Stimulated activated naive B cell treated with anti-CD40 and anti-IgM and Interleukin-4, amounts not matched to agents 10 μg/mL and 1 μg/mL and 100 μg/mL, for 72 hours (primary cell): ENCODE results near the gene ETF1.
"Not testable (repeated sequence)": the region's sequence is repeated elsewhere in the genome, so short reads cannot be mapped to it uniquely, and the experiment has no call there.

Experiments
- ATAC-seq, 2 donors: fragments of 150-1000 bp; cut with Tn5 transposase; replicated peaks; 2 replicates each; pipeline ENCODE4 v1.10.0; 2021; ENCODE audit warnings: moderate library complexity in 1 of 2
- DNase-seq: peaks from one replicate; pipeline ENCODE4 v3.0.0; 2021
- H3K27ac Mint-ChIP-seq: one replicate; pipeline ENCODE4 v1.8.0; 2022; ENCODE audit warnings: mild to moderate bottlenecking, mixed read lengths
- H3K27me3 Mint-ChIP-seq, 2 donors: one replicate each; pipeline ENCODE4 v1.8.0; 2022; ENCODE audit warnings: mixed read lengths in 2 of 2
- H3K36me3 Mint-ChIP-seq, 2 donors: one replicate each; pipeline ENCODE4 v1.8.0; 2022; ENCODE audit warnings: mixed read lengths in 2 of 2, mild to moderate bottlenecking in 1 of 2
- H3K4me1 Mint-ChIP-seq, 2 donors: one replicate each; pipeline ENCODE4 v1.8.0; 2022; ENCODE audit warnings: mixed read lengths in 2 of 2, mild to moderate bottlenecking in 1 of 2
- H3K4me3 Mint-ChIP-seq, 2 donors: one replicate each; pipeline ENCODE4 v1.8.0; 2022; ENCODE audit warnings: mild to moderate bottlenecking in 2 of 2, mixed read lengths in 2 of 2, moderate library complexity in 1 of 2
- H3K9me3 Mint-ChIP-seq, 2 donors: one replicate each; pipeline ENCODE4 v1.8.0; 2022; ENCODE audit warnings: mixed read lengths in 2 of 2, mild to moderate bottlenecking in 1 of 2

ETF1 gene

GRCh38 chr5:138528744-138529469 is 14.1 kb downstream of the ETF1 start:
- Mint-ChIP-seq H3K36me3 (peaks cover 27 to 48% of the 10 kb centered on the region in 2 donors), H3K27ac (no peak overlapping the region), H3K4me3 (no peak overlapping the region), H3K9me3 (no peaks in the 10 kb centered on the region), H3K4me1 (peaks cover 26 to 59% of the 10 kb centered on the region in 2 donors), H3K27me3 (no peaks in the 10 kb centered on the region)
- DNase-seq (no peak), ATAC-seq (no peak)

- H3K4me3 Mint-ChIP-seq: no peak overlapping the region
- no peak overlapping the region for H3K27ac Mint-ChIP-seq
- DNase-seq (no peak), ATAC-seq (no peak)
- H3K27me3 Mint-ChIP-seq: no peaks in the 10 kb centered on the region
- H3K4me1 Mint-ChIP-seq: peaks cover 28 to 56% of the 10 kb centered on the region in 2 donors
- H3K9me3 Mint-ChIP-seq: no peaks in the 10 kb centered on the region
- H3K36me3 Mint-ChIP-seq: peaks cover 25 to 45% of the 10 kb centered on the region in 2 donors
Observed at GRCh38 chr5:138528208-138528607, 14.8 kb downstream of the ETF1 start.

GRCh38 chr5:138527170-138527569 is 15.9 kb downstream of the ETF1 start:
- Mint-ChIP-seq H3K36me3 (peaks cover 22 to 42% of the 10 kb centered on the region in 2 donors), H3K9me3 (no peaks in the 10 kb centered on the region), H3K27ac (no peak overlapping the region), H3K4me1 (peaks cover 26 to 56% of the 10 kb centered on the region in 2 donors), H3K4me3 (no peak overlapping the region), H3K27me3 (no peaks in the 10 kb centered on the region)
- no peak for ATAC-seq
- no peak for DNase-seq

GRCh38 chr5:138523406-138523805 is 19.6 kb downstream of the ETF1 start:
- no peaks in the 10 kb centered on the region for H3K9me3 Mint-ChIP-seq
- peaks cover 13 to 32% of the 10 kb centered on the region in 2 donors for H3K36me3 Mint-ChIP-seq
- no peak overlapping the region for H3K27ac Mint-ChIP-seq
- no peak overlapping the region for H3K4me3 Mint-ChIP-seq
- H3K27me3 Mint-ChIP-seq: no peaks in the 10 kb centered on the region
- DNase-seq (no peak), ATAC-seq (no peak)
- H3K4me1 Mint-ChIP-seq: peaks cover 17 to 38% of the 10 kb centered on the region in 2 donors

GRCh38 chr5:138520971-138521370 is 22.1 kb downstream of the ETF1 start:
- Mint-ChIP-seq H3K36me3 (peaks cover 24 to 36% of the 10 kb centered on the region in 2 donors), H3K27me3 (no peaks in the 10 kb centered on the region), H3K4me3 (no peak overlapping the region), H3K27ac (no peak overlapping the region), H3K4me1 (peaks cover 9 to 26% of the 10 kb centered on the region in 2 donors), H3K9me3 (no peaks in the 10 kb centered on the region)
- no peak for ATAC-seq
- no peak for DNase-seq

- H3K9me3 Mint-ChIP-seq: no peaks in the 10 kb centered on the region
- ATAC-seq (no peak), DNase-seq (no peak)
- no peaks in the 10 kb centered on the region for H3K27me3 Mint-ChIP-seq
- H3K27ac Mint-ChIP-seq: no peak overlapping the region
- peaks cover 27 to 43% of the 10 kb centered on the region in 2 donors for H3K36me3 Mint-ChIP-seq
- no peak overlapping the region for H3K4me3 Mint-ChIP-seq
- peaks cover 5 to 13% of the 10 kb centered on the region in 2 donors for H3K4me1 Mint-ChIP-seq
Observed at GRCh38 chr5:138517437-138517836, 25.6 kb downstream of the ETF1 start.

GRCh38 chr5:138515556-138516245 is 27.3 kb downstream of the ETF1 start:
- Mint-ChIP-seq H3K36me3 (peaks cover 35 to 49% of the 10 kb centered on the region in 2 donors), H3K4me3 (no peak overlapping the region), H3K27ac (no peak overlapping the region), H3K27me3 (no peaks in the 10 kb centered on the region), H3K4me1 (peaks cover 3 to 9% of the 10 kb centered on the region in 2 donors), H3K9me3 (no peaks in the 10 kb centered on the region)
- no peak for ATAC-seq
- DNase-seq: no peak

GRCh38 chr5:138514021-138514420 is 29.0 kb downstream of the ETF1 start:
- H3K4me1 Mint-ChIP-seq: peaks cover 0 to 3% of the 10 kb centered on the region in 2 donors
- no peak for ATAC-seq
- H3K4me3 Mint-ChIP-seq: no peak overlapping the region
- no peak overlapping the region for H3K27ac Mint-ChIP-seq
- H3K36me3 Mint-ChIP-seq: peaks cover 41 to 55% of the 10 kb centered on the region in 2 donors
- no peak for DNase-seq
- H3K27me3 Mint-ChIP-seq: no peaks in the 10 kb centered on the region
- no peaks in the 10 kb centered on the region for H3K9me3 Mint-ChIP-seq

- DNase-seq (no peak), ATAC-seq (no peak)
- Mint-ChIP-seq H3K9me3 (no peaks in the 10 kb centered on the region), H3K27ac (peak overlapping the region; percentile 51), H3K4me1 (no peaks in the 10 kb centered on the region), H3K4me3 (no peak overlapping the region), H3K27me3 (no peaks in the 10 kb centered on the region), H3K36me3 (peaks cover 27 to 48% of the 10 kb centered on the region in 2 donors)
Observed at GRCh38 chr5:138508958-138509357, 34.1 kb downstream of the ETF1 start.

GRCh38 chr5:138507485-138507884 is 35.6 kb downstream of the ETF1 start:
- peaks cover 28 to 45% of the 10 kb centered on the region in 2 donors for H3K36me3 Mint-ChIP-seq

GRCh38 chr5:138506370-138507306 is 36.4 kb downstream of the ETF1 start:
- peaks cover 31 to 43% of the 10 kb centered on the region in 2 donors for H3K36me3 Mint-ChIP-seq
- no peak overlapping the region for H3K27ac Mint-ChIP-seq
- H3K4me1 Mint-ChIP-seq: peaks cover 2 to 6% of the 10 kb centered on the region in 2 donors
- H3K9me3 Mint-ChIP-seq: no peaks in the 10 kb centered on the region
- no peak overlapping the region for H3K4me3 Mint-ChIP-seq
- H3K27me3 Mint-ChIP-seq: no peaks in the 10 kb centered on the region
- DNase-seq: no peak
- no peak for ATAC-seq

More at GRCh38 chr5:138507485-138507884, 35.6 kb downstream of the ETF1 start:
- H3K9me3 Mint-ChIP-seq, H3K4me3 Mint-ChIP-seq, DNase-seq, ATAC-seq, H3K27me3 Mint-ChIP-seq, H3K27ac Mint-ChIP-seq, H3K4me1 Mint-ChIP-seq: not testable (repeated sequence)

- Mint-ChIP-seq H3K4me1 (peaks cover 2 to 6% of the 10 kb centered on the region in 2 donors), H3K9me3 (no peaks in the 10 kb centered on the region), H3K27me3 (no peaks in the 10 kb centered on the region), H3K36me3 (peaks cover 21 to 29% of the 10 kb centered on the region in 2 donors), H3K27ac (peak overlapping the region; percentile 37), H3K4me3 (no peak overlapping the region)
- ATAC-seq (no peak), DNase-seq (no peak)
Observed at GRCh38 chr5:138504799-138505198, 38.2 kb downstream of the ETF1 start.

- H3K4me3 Mint-ChIP-seq: no peak overlapping the region
- peaks cover 2 to 6% of the 10 kb centered on the region in 2 donors for H3K4me1 Mint-ChIP-seq
- H3K27ac Mint-ChIP-seq: peak overlapping the region; percentile 39
- H3K9me3 Mint-ChIP-seq: no peaks in the 10 kb centered on the region
- ATAC-seq (peak; percentile 58 to 66), DNase-seq (no peak)
- H3K36me3 Mint-ChIP-seq: peaks cover 16 to 22% of the 10 kb centered on the region in 2 donors
- H3K27me3 Mint-ChIP-seq: no peaks in the 10 kb centered on the region
Observed at GRCh38 chr5:138503487-138504270, 39.4 kb downstream of the ETF1 start.
